ENCODE data around the gene NEK11.

NEK11 gene

GRCh38 chr3:131042271-131042985, 15.8 kb downstream of the NEK11 start:
- DNase-seq (ENCODE audit: low read depth in 2 of 2), result peak in 1 of 2 donors; percentile 5

GRCh38 chr3:131047582-131047981, 20.9 kb downstream of the NEK11 start:
- DNase-seq (ENCODE audit: low read depth in 2 of 2), result no peak

- no peak for DNase-seq (ENCODE audit: low read depth in 2 of 2)
These were observed 21.4 kb downstream of the NEK11 start for GRCh38 chr3:131048030-131048429.

GRCh38 chr3:131050001-131050400, 23.3 kb downstream of the NEK11 start:
- no peak for DNase-seq (ENCODE audit: low read depth in 2 of 2)

GRCh38 chr3:131053043-131053859, 26.6 kb downstream of the NEK11 start:
- DNase-seq (ENCODE audit: low read depth in 2 of 2), result no peak

DNA sequence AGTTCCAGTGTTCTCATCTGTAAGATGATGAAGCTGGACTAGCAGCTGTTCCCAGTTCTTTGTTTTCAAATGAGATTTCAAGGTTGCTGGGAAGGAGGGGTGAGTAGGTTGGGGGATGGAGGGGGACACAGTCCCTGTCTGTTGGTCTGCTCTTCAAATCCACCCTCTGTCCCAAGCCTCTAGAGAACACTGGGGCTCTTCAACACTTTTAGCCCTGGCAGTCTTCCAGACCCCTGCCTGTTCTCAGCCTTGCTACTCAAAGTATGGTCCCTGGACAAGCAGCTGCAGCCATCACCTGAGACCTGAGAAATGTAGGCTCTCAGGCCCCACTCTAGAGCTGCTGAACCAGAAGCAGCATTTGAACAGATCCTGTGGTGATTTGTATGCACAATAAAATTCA, 41.3 kb downstream of the NEK11 start:
- no peak for DNase-seq (ENCODE audit: low read depth in 2 of 2)

- DNase-seq (ENCODE audit: low read depth in 2 of 2), result no peak
These were observed 45.5 kb downstream of the NEK11 start for GRCh38 chr3:131072099-131072559.

DNA sequence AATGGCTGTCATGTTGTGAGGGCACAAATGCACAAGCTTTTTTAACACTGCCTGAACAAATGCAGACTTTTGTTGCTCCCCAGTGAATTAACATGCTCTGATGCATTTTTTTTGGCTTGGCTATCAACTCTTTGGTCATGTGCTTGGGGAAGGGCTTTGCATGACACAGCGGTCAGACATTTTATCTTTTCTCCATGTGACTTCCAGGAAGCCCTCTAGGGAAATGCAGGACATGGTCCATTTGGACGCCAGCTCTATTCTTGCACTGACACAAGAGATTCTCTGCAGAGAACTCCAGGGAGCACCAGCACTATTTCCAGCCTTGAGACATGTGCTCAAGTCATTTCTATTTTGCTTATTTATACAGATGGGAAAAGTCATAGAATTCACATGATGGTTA, 46.2 kb downstream of the NEK11 start:
- DNase-seq (ENCODE audit: low read depth in 2 of 2), result no peak

- no peak for DNase-seq (ENCODE audit: low read depth in 2 of 2)
These were observed 49.1 kb downstream of the NEK11 start for GRCh38 chr3:131075632-131076328.

DNA sequence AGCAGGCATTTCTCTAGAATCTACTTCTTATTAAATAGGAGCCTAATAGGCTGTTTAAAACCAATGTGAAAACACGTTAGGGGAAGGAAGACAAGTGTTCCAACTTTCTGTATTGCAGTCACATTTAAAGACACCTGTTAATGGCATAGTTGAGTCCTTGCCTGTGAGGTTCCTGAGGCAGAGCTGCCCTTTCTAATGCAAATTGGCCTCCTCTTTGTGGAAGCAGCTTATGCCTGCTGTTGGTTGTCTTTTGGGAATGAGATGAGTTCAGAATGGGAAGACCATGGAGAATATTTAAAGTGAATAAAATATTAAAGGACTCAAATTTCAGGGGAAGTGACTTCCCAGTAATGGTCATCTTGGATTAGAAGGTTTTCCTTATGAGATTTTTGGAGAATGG, 51.2 kb downstream of the NEK11 start:
- no peak for DNase-seq (ENCODE audit: low read depth in 2 of 2)

DNA sequence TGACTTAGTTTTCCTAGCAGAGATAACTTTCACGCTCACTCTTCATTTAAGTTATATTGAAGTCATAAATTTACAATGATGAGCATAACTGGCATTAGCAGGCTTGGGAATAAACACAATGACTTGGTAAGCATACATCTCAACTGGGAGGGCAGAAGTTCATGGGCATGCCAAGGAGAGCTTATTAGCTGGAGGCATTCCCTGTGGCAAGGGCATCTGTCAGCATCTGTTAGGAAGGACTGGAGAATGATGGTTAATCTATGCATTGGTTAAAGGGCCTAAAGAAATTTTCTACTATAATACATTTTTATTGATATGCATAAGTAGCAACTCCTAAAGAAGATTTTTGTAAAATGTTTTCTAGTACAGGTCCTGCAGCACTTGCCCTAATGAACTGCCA, 52.4 kb downstream of the NEK11 start:
- DNase-seq (ENCODE audit: low read depth in 2 of 2), result no peak

DNA sequence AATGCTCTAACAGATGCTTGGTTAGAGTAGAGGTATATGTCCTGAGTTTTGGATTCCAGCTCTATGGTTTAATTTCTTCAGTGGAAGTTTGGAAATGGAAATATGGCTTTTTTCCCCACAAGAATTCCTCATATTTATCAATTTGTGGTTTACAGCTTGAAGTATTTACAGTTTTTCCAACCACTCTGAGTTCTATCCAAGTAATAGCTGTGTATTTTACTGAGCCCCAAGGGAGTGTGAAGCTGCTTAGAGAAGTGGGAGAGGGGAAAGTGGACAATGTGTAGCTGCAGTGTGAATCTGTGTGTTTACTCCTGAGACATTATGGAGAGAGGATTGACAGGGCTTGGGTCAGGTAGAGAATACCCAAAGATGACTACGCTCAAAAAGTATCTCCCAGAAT, 54.5 kb downstream of the NEK11 start:
- no peak for DNase-seq (ENCODE audit: low read depth in 2 of 2)

GRCh38 chr3:131082246-131082645, 55.6 kb downstream of the NEK11 start:
- DNase-seq (ENCODE audit: low read depth in 2 of 2), result no peak

DNA sequence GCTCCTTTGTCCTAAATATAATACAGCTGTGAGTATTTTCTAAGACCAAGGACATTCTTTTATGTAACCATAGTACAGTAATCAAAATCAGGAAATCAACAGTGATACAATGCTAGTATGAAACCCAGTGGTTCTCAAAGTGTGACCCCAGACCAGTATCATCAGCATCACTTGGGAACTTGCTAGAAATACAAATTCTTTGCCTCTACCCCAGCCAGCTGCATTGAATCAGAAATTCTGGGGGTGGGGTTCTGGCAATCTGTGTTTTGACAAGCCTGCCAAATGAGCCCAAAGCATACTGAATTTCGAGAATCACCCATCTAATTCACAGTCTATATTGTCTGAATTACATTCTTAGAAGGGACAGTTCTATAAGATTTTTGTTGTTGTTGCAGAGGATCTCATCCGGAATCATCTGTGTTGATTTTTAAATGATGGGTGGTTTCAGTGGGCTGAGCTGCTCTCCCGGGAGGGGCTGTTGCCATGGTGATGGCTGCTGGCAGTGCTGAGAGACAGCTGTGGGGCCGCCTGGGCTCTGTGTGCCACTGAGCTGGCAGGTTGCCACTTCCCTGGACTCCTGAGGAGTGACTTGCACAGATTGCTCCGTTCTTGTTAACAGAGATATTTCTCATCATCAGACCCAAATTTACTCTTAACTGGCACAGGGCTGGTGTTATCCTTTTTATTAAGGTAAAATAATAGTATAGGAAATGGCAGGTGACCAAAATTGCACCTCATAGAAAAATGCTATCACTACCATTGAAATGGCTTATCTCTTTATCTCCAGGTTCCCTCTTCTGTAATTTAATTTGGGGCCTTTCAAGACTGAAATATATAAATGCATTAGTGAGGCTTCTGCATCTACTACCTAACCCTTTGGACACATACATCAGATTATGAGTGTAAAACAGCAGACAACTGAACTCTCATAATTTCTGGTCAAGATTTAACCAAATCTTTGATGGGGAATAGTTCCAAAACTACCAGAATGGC, 56.5 kb downstream of the NEK11 start:
- no peak for DNase-seq (ENCODE audit: low read depth in 2 of 2)

DNA sequence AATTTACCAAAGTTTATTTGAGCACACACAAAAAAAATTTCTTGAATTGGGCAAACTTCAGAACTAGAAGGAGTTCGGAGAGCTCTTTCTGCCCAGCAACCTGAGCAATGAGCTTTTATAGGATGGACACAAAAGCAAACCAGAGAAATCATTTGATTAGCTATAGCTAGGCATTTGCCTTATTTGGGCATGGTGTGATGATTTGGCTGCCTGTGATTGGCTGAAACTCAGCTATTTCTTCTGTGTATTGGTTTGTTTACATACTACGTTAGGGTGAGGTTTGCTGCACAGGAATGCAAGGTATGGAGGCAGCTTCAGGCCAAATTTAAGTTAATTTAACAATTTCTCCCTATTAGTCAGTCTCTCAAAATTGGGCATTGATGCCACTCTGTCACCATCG, 65.1 kb downstream of the NEK11 start:
- DNase-seq (ENCODE audit: low read depth in 2 of 2), result no peak

DNA sequence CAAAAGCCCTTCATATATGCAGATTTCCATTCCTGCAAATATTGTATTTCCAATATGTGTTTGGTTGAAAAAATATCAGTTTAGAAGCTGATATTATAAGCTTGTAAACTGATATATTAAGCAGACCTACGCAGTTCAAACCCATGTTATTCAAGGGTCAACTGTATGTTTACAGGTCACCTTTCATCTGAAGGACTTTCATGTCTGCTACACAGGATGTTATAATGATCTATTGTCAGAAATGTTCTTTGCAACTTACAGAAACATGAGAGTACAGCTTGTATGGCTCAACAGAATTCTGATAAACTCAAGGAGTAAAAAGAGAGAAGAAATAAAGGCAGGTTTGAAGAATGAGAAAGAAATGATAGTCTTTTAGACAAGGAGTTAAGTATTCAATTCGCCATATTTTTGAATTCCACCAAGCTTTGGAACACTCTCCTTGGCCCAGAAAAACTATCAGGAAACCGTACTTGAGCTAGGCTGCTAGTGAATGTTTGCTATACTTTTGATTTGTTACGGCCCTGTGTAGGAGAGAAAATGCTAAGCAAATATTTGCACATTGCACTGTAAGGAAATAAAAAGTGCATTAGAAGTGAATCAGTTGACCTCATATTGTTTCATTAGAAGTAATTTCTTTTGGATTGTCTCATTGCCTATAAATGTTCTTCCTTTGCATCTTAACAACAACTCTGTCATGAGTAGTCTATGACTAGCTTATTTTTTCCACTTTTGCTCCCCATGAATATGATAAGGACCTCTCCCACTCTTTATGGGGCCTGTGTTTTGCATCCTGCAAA, 81.2 kb downstream of the NEK11 start:
- DNase-seq (ENCODE audit: low read depth in 2 of 2), result no peak

- no peak for DNase-seq (ENCODE audit: low read depth in 2 of 2)
These were observed 82.5 kb downstream of the NEK11 start for GRCh38 chr3:131109156-131109555.

DNA sequence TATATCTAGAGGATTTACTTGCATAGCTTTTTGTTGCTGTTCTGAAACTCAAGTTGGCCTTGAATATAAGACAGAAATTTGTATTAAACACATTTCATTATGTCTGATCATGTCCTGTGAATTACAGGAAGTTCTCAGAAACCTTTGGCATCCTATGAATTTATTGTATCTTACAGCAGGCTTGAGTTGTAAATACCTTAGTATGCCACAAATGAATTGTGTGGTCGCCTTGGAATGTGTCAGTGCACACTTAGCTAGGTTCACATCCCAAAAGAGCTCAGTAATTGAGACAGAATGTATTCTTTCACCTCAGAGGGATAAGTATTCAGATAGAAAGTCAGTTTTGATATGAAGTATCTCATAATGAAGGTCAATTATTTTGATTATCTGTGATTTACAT, 83.4 kb downstream of the NEK11 start:
- no peak for DNase-seq (ENCODE audit: low read depth in 2 of 2)

- DNase-seq (ENCODE audit: low read depth in 2 of 2), result no peak
These were observed 87.6 kb downstream of the NEK11 start for GRCh38 chr3:131114256-131114655.

DNA sequence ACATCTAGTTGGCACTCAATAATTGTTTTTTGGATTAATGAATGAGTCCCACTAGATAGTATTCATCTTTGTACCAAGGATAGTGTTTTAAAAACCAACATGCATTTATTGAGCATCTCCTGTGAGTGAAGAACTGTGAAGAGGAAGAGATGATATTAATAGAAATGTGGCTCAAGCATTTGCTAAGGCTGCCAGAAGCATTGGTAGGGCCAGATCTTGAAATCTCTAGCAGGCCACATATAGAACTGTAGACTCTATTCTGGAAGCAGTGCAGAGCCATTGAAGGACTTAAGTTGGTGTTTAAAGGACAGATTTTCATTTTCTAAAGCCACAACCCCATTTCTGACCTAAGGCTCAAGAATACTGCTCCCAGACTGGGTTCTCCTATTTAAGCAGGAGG, 99.0 kb downstream of the NEK11 start:
- no peak for DNase-seq (ENCODE audit: low read depth in 2 of 2)

DNA sequence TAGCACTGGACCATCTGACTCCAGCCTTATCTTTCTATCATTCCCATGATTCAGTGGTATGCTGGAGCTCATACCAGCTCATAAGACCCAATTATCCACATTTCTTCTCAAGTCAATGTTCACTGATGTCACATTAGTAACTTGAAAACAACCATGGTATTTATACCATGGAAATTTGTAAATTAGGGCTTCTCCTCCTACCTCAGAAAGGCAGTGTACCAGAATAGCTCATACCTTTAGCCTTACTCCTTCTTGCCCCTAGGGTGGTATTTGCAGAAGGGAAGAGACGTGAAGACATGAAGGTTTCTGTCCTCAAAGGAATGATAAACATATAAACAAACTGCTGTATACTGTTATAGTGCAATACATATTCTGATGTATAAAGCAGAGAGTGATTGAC, 114.2 kb downstream of the NEK11 start:
- DNase-seq (ENCODE audit: low read depth in 2 of 2), result no peak

Data from stimulated activated CD8-positive, alpha-beta memory T cell treated with anti-CD3 and anti-CD28 coated beads, Interleukin-7, amount 100 ng/mL, for 1 hour (primary cell).